NCI-H146 (cell line): ENCODE results near the gene RNF175.

Experiments
- DNase-seq: peaks from one replicate; lab custom pipeline; 2025; lab: John Stamatoyannopoulos, UW

The RNF175 gene

DNA sequence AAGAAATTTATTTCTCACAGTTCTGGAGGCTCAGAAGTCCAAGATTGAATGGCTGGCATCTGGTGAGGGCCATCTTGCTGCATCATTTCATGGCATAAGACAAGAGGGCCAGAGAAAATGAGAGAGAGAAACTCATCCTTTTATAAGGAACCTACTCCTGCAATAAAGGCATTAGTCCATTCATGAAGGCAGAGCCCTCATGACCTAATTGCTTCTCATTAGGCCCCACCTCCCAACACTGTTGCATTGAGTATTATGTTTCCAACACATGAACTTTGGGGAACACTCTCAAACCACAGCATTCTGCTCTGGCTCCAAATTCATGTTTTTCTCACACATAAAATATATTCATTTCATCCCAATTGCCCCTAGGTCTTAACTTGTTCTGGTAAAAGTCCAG lies 14.2 kb downstream of the RNF175 start:
- no peak for DNase-seq

GRCh38 chr4:153741541-153741940 lies 18.3 kb downstream of the RNF175 start:
- no peak for DNase-seq

DNA sequence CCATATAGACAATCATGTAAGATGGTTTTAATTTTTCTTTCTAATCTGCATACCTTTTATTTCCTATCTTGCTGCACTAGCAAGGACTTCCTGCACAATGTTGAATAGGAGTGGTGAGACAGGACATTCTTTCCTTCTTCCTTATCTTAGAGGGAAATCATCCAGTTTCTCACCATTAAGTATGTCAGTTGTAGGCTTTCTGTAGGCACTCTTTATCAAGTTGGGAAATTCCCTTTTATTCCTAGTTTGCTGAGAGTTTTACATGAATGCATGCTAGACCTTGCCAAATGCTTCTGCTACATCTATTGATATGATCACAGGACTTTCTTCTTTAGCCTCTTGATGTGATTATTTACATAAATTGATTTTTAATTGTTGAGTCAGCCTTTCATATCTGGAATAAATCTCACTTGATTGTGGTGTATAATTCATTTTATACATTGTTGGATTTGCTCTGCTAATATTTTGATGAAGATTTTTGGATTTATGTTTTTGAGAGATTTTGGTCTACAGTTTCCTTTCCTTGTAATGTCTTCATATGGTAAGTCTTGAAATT lies 23.8 kb downstream of the RNF175 start:
- no peak for DNase-seq

- no peak for DNase-seq
These were observed 25.9 kb downstream of the RNF175 start for GRCh38 chr4:153733751-153734448.

GRCh38 chr4:153731239-153731638 lies 28.6 kb downstream of the RNF175 start:
- no peak for DNase-seq

DNA sequence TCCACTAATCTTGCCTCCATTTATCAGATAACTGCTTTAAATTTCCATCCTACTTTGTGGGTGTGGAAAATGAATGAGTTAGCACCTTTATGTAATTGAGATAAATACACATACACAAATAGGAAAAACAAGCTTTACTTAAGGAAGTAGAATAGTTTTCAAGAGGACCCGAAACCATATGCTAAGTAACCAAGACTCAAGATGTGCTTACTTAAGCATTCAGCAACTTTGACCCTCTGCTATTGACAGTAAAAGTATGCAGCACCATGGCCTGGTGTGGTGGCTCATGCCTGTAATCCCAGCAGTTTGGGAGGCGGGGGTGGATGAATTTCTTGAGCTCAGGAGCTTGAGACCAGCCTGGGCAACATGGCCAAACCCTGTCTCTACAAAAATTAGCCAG lies 29.9 kb downstream of the RNF175 start:
- DNase-seq: no peak

DNA sequence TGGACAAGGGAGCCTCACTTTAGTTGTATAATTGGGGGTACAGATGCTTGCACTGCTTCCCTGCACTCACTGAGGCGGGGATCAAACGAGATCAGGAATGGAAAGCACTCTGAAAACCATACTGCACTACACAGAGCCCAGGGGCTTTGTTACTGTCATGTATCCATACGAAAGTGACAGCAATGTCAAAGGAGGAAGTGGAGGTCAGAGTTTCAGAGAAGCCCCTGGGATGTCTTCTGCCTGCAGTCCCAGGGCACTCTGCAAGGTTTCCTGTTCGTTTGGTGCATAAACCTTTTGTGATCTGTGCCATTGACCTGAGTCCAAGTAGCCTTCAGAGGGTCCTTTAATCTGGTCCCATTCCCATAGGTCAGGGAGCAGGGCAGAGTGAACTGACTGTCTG lies 31.2 kb downstream of the RNF175 start:
- DNase-seq: no peak

GRCh38 chr4:153728151-153728550 lies 31.7 kb downstream of the RNF175 start:
- DNase-seq: no peak

GRCh38 chr4:153725831-153726154 lies 34.0 kb downstream of the RNF175 start:
- DNase-seq: no peak

- no peak for DNase-seq
These were observed 34.5 kb downstream of the RNF175 start for GRCh38 chr4:153725136-153725830.

DNA sequence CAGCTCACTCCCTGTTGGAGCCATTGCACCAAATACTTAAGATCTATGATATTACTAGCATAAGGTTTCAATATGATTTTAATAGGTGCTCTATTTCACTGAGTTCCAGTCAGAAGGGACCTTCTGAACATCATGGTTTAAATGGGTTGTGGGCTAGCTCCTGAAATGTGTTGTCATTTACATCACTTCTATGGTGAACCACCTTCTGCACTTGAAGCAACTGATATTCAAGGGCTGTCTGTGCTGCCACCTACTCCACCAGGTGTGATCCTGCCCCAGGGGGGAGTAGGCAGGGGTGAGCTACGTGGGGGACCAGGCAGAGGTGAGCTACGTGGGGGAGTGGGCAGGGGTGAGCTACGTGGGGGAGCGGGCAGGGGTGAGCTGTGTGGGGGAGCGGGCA lies 35.2 kb downstream of the RNF175 start:
- no peak for DNase-seq

DNA sequence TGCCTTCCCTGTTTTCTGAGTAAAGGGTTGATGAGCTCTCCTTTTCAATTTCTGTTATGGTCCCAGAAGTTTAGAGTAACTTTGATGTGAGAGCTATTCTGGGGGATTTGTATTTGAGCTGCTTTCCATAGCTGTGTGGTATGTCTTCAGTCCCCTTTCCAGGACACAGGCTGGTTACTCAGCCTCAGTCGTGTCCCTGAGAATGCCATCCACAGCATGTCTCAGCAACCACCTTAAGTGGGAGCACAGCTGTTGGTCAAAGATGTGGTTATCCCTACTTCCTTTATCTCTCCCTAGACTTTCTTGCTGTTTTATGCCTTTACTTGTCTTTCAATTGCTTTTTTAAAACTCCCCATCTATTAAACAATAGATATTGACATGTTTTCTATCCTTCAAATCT lies 37.8 kb downstream of the RNF175 start:
- DNase-seq: no peak

DNA sequence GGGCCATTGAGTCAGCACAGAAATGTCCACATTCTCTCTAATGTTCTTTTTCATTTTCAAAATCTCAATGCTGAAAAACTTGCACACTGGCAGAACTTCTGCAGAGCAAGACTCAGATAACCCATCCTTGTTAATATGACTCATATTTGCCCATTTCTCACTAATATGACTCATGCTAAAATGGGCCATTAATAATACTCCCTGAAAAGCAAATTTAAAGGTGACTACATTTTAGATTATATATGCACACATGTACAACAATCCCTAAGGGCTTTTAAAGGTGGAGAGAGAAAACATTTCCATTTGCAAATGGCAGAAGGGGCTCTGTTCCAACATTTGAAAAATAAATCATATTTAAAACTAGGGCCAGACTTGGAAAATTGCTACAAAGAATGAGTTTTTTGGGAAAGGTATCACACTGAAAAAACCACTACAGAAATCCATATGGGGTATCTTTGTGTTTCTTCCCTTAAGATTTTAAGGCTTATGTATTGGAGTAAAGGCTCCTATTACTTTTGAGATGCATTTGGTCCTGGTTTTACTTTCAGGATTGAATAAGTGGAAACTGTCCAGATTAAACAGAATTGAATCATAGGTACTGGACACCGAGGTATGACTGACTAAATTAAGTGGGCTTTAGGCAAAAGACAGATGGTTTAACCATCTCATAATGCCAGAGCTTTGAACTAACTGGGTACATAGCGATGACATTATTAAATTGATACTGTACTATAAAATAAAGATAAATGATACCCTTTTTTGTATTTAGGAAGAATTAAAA lies 45.8 kb downstream of the RNF175 start:
- DNase-seq: no peak

DNA sequence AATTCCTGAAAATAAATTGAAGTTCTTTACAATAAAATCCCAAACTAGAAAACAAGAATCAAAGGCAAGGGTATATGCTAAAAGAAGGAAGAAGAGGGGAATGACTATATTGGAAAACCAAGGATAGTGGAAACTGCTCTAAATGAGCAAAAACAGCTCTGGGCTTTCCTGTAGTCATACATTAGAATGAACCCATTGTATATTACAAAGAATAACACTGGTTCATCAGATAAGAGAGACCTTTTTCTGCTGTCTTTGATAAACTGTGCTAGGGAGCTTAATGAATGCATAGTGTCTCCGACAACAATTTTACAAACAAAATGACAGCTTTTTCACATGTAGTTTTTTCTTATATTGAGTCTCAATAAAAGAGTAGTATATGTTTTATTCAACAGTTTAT lies 49.1 kb downstream of the RNF175 start:
- no peak for DNase-seq

DNA sequence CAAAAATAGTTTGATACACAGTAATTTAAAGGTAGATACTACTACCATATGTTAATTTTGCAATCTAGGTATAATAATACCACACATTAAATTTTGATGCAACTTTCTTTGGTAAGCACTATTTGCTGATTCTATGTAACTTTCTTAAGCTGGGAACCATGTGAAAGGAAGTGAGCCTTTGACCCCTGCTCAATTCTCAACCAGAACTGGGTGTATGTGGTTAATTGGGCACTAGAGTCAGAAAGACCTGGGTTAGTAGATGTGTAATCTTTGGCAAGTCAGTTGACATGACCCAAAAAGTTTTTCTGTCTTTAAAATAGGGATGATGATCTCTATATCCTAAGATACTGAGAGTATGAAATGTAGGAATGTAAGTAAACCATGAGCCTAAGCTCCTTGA lies 53.3 kb downstream of the RNF175 start:
- DNase-seq: no peak

DNA sequence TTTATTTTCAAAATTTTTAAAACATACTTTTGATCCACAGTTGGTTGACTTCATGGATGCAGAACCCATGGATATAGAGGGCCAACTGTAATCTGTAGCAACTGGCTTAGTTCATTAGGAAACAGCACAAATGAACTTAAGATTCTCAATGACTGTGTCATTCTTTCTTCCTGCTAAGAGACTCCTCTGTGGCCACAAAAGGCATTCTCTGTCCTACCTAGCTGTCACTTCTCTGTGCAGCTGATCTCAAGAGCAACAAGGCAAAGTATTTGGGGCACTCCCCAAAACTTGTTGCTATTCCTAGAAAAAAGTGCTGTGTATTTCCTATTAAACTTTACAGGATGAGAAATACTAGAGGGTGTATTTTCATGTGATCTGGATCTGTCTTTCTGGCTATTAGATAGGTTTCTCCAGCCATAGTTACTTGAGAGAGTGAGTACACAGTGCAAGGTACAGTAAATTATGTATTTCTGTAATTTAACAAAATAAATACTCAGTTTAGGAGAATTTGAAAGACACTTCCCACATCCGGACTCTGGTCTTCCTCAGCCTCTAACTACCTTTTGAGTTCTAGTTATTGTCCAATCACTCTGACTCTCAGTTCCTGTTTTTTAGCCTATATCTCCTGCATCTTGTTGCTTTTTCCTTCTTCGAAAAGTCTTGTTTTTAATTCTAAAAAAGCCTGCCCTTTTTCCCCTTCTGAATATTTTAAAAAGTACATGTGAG lies 53.9 kb downstream of the RNF175 start:
- no peak for DNase-seq

GRCh38 chr4:153704522-153704921 lies 55.3 kb downstream of the RNF175 start:
- no peak for DNase-seq

DNA sequence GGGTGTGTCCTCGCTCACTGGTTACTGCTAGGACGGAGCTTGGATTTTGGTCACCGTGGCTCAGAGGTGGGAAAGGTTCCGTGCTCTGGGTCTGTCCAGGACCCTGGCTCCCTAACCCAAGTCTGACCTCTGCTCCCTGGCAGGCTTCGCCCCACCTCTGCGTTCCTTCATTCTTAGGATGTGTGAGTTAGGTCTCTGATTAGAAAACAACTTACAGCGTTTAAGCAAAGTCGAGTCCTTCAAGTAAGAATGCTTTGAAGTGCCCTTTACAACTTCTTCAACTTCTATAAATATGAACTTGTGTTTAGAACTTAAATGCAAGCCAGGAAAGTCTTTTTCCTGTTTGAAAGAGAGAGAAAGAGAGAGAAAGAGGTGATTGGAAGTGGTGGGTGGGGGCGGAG lies 74.9 kb downstream of the RNF175 start:
- DNase-seq: no peak

GRCh38 chr4:153684182-153684970 lies 75.4 kb downstream of the RNF175 start, which contains the start of gene TLR2:
Gene TLR2 (plus strand): TSS chr4:153684280. CDS start chr4:153702908, 18,628 bp downstream.
- peak; percentile 24 for DNase-seq

GRCh38 chr4:153683763-153684181 lies 76.1 kb downstream of the RNF175 start:
- DNase-seq: no peak

DNA sequence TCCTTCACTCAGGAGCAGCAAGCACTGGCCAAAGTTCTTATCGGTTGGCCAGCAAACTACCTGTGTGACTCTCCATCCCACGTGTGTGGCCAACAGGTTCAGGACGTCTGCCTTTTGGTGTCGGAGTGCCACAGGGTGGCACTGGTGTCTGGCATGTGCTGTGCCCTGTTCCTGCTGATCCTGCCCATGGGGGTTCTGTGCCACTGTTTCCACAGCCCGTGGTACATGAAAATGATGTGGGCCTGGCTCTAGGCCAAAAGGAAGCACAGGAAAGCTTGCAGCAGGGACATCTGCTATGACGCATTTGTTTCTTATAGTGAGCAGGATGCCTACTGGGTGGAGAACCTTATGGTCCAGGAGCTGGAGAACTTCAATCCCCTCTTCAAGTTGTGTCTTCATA lies 80.3 kb downstream of the RNF175 start:
- DNase-seq: no peak
